GM21576 (cell line): Measurements from ENCODE around the gene MAPK14.
"Not testable (repeated sequence)": the region's sequence is repeated elsewhere in the genome, so short reads cannot be mapped to it uniquely, and the experiment has no call there.

Experiments used
- ATAC-seq: cut with Tn5 transposase; IDR thresholded peaks from one replicate; pipeline ENCODE4 v1.9.1; 2021; ENCODE audit warnings: mild to moderate bottlenecking, moderate library complexity; ENCODE audit not compliant: unreplicated experiment

Gene MAPK14

GRCh38 chr6:36027501-36028087, at the start of gene MAPK14:
MAPK14 (plus strand) TSS chr6:36027808; CDS start chr6:36028158, 350 bp downstream.
- ATAC-seq = peak; percentile 81

- ATAC-seq = not testable (repeated sequence)
These were observed 47.5 kb upstream of the MAPK14 start for GRCh38 chr6:35980126-35980525.

- no peak for ATAC-seq
These were observed 46.5 kb upstream of the MAPK14 start for GRCh38 chr6:35980991-35981645.

GRCh38 chr6:35984701-35985100, 42.9 kb upstream of the MAPK14 start:
- ATAC-seq = no peak

- ATAC-seq = not testable (repeated sequence)
These were observed 39.6 kb upstream of the MAPK14 start for GRCh38 chr6:35988047-35988446.

- ATAC-seq = no peak
These were observed 34.5 kb upstream of the MAPK14 start for GRCh38 chr6:35993150-35993549.

GRCh38 chr6:36000451-36000850, 27.2 kb upstream of the MAPK14 start:
- ATAC-seq = no peak

- no peak for ATAC-seq
These were observed 11.9 kb upstream of the MAPK14 start for GRCh38 chr6:36015666-36016065.

GRCh38 chr6:36018339-36018738, 9.3 kb upstream of the MAPK14 start:
- no peak for ATAC-seq

GRCh38 chr6:36019167-36019566, 8.4 kb upstream of the MAPK14 start:
- ATAC-seq = no peak

- no peak for ATAC-seq
These were observed 7.5 kb upstream of the MAPK14 start for GRCh38 chr6:36020154-36020553.

GRCh38 chr6:36023996-36024795, 3.4 kb upstream of the MAPK14 start, which contains the start of gene SLC26A8:
SLC26A8 (minus strand) TSS chr6:36024641; CDS start chr6:36019707, 4,934 bp downstream.
- no peak for ATAC-seq

GRCh38 chr6:36025260-36025931, 2.2 kb upstream of the MAPK14 start:
- ATAC-seq = no peak

- no peak for ATAC-seq
These were observed 1.7 kb upstream of the MAPK14 start for GRCh38 chr6:36025932-36026327.

GRCh38 chr6:36028088-36028876, 674 bp downstream of the MAPK14 start:
- peak; percentile 26 for ATAC-seq

GRCh38 chr6:36028877-36029324, 1.3 kb downstream of the MAPK14 start:
- no peak for ATAC-seq

GRCh38 chr6:36029464-36029863, 1.9 kb downstream of the MAPK14 start:
- no peak for ATAC-seq

- ATAC-seq = no peak
These were observed 4.7 kb downstream of the MAPK14 start for GRCh38 chr6:36032261-36032660.

- not testable (repeated sequence) for ATAC-seq
These were observed 5.5 kb downstream of the MAPK14 start for GRCh38 chr6:36033144-36033543.

- no peak for ATAC-seq
These were observed 6.3 kb downstream of the MAPK14 start for GRCh38 chr6:36033935-36034334.
